HG03025 (cell line): Measurements from ENCODE around the gene MPC1.
"Not testable (repeated sequence)": the region's sequence is repeated elsewhere in the genome, so short reads cannot be mapped to it uniquely, and the experiment has no call there.

Experiments
- ATAC-seq: cut with Tn5 transposase; IDR thresholded peaks from one replicate; pipeline ENCODE4 v1.9.1; 2021; ENCODE audit warnings: mild to moderate bottlenecking, moderate library complexity; ENCODE audit not compliant: unreplicated experiment, low FRiP score

The MPC1 gene

GRCh38 chr6:166351715-166352285 lies 30.9 kb downstream of the MPC1 start:
- ATAC-seq = peak; percentile 100

- no peak for ATAC-seq
These were observed 34.3 kb downstream of the MPC1 start for GRCh38 chr6:166348305-166348949.

GRCh38 chr6:166346965-166347364 lies 35.8 kb downstream of the MPC1 start:
- ATAC-seq = no peak

- ATAC-seq = no peak
These were observed 36.3 kb downstream of the MPC1 start for GRCh38 chr6:166346449-166346848.

GRCh38 chr6:166345672-166346071 lies 37.1 kb downstream of the MPC1 start:
- ATAC-seq = not testable (repeated sequence)

- not testable (repeated sequence) for ATAC-seq
These were observed 37.8 kb downstream of the MPC1 start for GRCh38 chr6:166344921-166345320.

GRCh38 chr6:166344240-166344639 lies 38.5 kb downstream of the MPC1 start:
- no peak for ATAC-seq

- ATAC-seq = peak; percentile 22
These were observed 39.6 kb downstream of the MPC1 start for GRCh38 chr6:166343150-166343487.

GRCh38 chr6:166342349-166343149 lies 40.2 kb downstream of the MPC1 start, which contains the start of gene SFT2D1:
TSS of gene SFT2D1 (minus strand) at chr6:166342545. CDS start at chr6:166342481, 64 bp downstream.
- peak; percentile 96 for ATAC-seq

GRCh38 chr6:166341977-166342348 lies 40.8 kb downstream of the MPC1 start:
- no peak for ATAC-seq

GRCh38 chr6:166341464-166341863 lies 41.3 kb downstream of the MPC1 start:
- no peak for ATAC-seq

GRCh38 chr6:166338854-166339253 lies 43.9 kb downstream of the MPC1 start:
- no peak for ATAC-seq

- ATAC-seq = no peak
These were observed 45.9 kb downstream of the MPC1 start for GRCh38 chr6:166336847-166337246.

GRCh38 chr6:166335378-166336302 lies 47.1 kb downstream of the MPC1 start:
- no peak for ATAC-seq

- no peak for ATAC-seq
These were observed 47.9 kb downstream of the MPC1 start for GRCh38 chr6:166334878-166335277.

GRCh38 chr6:166333172-166333995 lies 49.4 kb downstream of the MPC1 start:
- ATAC-seq = peak; percentile 75

GRCh38 chr6:166331503-166332415 lies 51.0 kb downstream of the MPC1 start:
- ATAC-seq = no peak

- ATAC-seq = no peak
These were observed 52.1 kb downstream of the MPC1 start for GRCh38 chr6:166330612-166331011.
